Stomach (tissue), 9 donors: ENCODE results near the gene EDEM3. TPM values are rescaled to one million over a fixed set of nuclear protein-coding genes. Genes with fewer than 3 reads are reported as not detected.

Source experiments
- DNase-seq, 2 donors: peaks; one replicate each; pipeline versions ENCODE4 v3.0.0 to v3.0.0-alpha.2; 2013 to 2019
- H3K27ac ChIP-seq, 5 donors: fragments of 200-600 bp in 4 of 5; sonication (generic) in 4 of 5; one replicate each; pipeline ENCODE4 v1.5.1; 2013 to 2019; ENCODE audit warnings: mild to moderate bottlenecking in 1 of 5, moderate library complexity in 1 of 5
- H3K27me3 ChIP-seq, 3 donors: fragments of 200-600 bp; sonication (generic); one replicate each; pipeline ENCODE4 v1.5.1; 2017 to 2019; ENCODE audit warnings: mixed run types in 1 of 3
- H3K36me3 ChIP-seq, 4 donors: fragments of 200-600 bp; sonication (generic); 1 replicate in 3 of 4; 2 replicates in 1 of 4; pipeline ENCODE4 v1.5.1; 2016 to 2019
- H3K4me1 ChIP-seq, 4 donors: fragments of 200-600 bp; sonication (generic); one replicate each; pipeline ENCODE4 v1.5.1; 2016 to 2019
- H3K4me3 ChIP-seq, 4 donors: fragments of 200-600 bp; sonication (generic) in 3 of 4; one replicate each; pipeline ENCODE4 v1.5.1; 2016 to 2019; ENCODE audit warnings: mild to moderate bottlenecking in 1 of 4
- H3K9me3 ChIP-seq, 4 donors: fragments of 200-600 bp; sonication (generic); one replicate each; pipeline ENCODE4 v1.5.1; 2016 to 2019
- CTCF ChIP-seq, 7 experiments: fragments of 450-650 bp in 4 of 7; fragments of 200-600 bp in 3 of 7; sonication (generic) in 3 of 7; IDR thresholded peaks; one replicate each; pipeline ENCODE4 v1.5.1; 2016 to 2019; ENCODE audit warnings: antibody characterized with exemption in 7 of 7, control low read depth in 2 of 7, mild to moderate bottlenecking in 1 of 7
- EP300 ChIP-seq: sonication (generic); formaldehyde crosslinking; IDR thresholded peaks from one replicate; pipeline ENCODE4 v1.6.1; 2017; ENCODE audit warnings: antibody characterized with exemption
- POLR2A ChIP-seq, 4 donors: fragments of 450-650 bp; IDR thresholded peaks; one replicate each; pipeline ENCODE4 v1.6.1; 2016; ENCODE audit warnings: antibody characterized with exemption in 4 of 4, control low read depth in 2 of 4, mild to moderate bottlenecking in 1 of 4, moderate library complexity in 1 of 4
- POLR2AphosphoS5 ChIP-seq, 3 donors: sonication (generic); formaldehyde crosslinking; IDR thresholded peaks; one replicate each; pipeline ENCODE4 v1.6.1; 2016; ENCODE audit warnings: antibody characterized with exemption in 3 of 3
- WGBS, 5 donors: extraction: QIAGEN DNeasy Blood & Tissue Kit in 3 of 5; methylation state at CpG; one replicate each; pipeline versions ENCODE4 v1.1.5 to v1.1.7; 2013 to 2018; 5-methylcytosine and 5-hydroxymethylcytosine counted together
- intact Hi-C: fragments of 100-400 bp; cut with DNase I; formaldehyde crosslinking; loops from one replicate; pipeline ENCODE4 v1.15.1; 2023; ENCODE audit warnings: low total_unique reads
- polyA plus RNA-seq, 3 donors: library from polyadenylated mRNA; stranded (reverse); fragments of 200-250 nt; gene quantifications; one replicate each; pipeline ENCODE4 v1.2.3, GENCODE V29; 2013
- total RNA-seq, 5 donors: library from RNA; depleted of rRNA; stranded (reverse); fragments of >200 nt; gene quantifications; one replicate each; pipeline versions ENCODE4 v1.1.0 to v1.2.3, GENCODE V29; 2014 to 2016
- donor health status: healthy with polysubstance abuse.
- donor health status: Bipolar disorder and iron deficiency.
- donor health status: healthy.

Gene EDEM3
- total and polyA plus RNA-seq, 8 donors, result 8.1 to 144 (median 24.9) TPM

DNA sequence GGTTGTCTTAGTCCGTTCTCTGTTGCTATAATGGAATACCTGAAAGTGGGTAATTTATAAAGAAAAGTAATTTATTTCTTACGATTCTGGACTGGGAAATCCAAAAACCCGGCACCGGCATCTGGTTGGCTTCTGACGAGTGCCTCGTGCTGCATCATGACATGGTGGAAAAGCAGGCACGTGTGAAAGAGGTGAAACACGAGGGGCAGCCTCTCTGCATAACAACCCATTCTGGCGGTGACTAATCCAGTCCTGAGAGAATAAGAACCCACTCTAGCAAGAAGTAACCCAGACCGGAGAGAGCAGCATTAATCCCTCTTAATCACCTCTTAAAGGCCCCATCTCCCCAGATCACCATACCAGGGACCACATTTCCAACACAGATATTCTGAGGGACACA lies 2.7 kb upstream of the EDEM3 start:
- 86 to 93% (median 90%) methylated on average over 10 of the region's 10 CpGs for WGBS, 5 donors
- no peaks in the 10 kb centered on the region for H3K36me3 ChIP-seq
- H3K27ac ChIP-seq, result no peak overlapping the region
- intact Hi-C loops, result no loop called here
- TF ChIP-seq EP300, result no peak
- no peak for TF ChIP-seq POLR2AphosphoS5 (IDR thresholded peaks at IDR 0.05)
- TF ChIP-seq CTCF (IDR thresholded peaks at IDR 0.05), result no peak
- TF ChIP-seq POLR2A (IDR thresholded peaks at IDR 0.05), result no peak
- H3K9me3 ChIP-seq, result no peaks in the 10 kb centered on the region
- no peak overlapping the region for H3K4me3 ChIP-seq
- H3K27me3 ChIP-seq, result no peaks in the 10 kb centered on the region
- peaks cover 0 to 50% (median 19%) of the 10 kb centered on the region in 4 donors for H3K4me1 ChIP-seq
- DNase-seq, result no peak

DNA sequence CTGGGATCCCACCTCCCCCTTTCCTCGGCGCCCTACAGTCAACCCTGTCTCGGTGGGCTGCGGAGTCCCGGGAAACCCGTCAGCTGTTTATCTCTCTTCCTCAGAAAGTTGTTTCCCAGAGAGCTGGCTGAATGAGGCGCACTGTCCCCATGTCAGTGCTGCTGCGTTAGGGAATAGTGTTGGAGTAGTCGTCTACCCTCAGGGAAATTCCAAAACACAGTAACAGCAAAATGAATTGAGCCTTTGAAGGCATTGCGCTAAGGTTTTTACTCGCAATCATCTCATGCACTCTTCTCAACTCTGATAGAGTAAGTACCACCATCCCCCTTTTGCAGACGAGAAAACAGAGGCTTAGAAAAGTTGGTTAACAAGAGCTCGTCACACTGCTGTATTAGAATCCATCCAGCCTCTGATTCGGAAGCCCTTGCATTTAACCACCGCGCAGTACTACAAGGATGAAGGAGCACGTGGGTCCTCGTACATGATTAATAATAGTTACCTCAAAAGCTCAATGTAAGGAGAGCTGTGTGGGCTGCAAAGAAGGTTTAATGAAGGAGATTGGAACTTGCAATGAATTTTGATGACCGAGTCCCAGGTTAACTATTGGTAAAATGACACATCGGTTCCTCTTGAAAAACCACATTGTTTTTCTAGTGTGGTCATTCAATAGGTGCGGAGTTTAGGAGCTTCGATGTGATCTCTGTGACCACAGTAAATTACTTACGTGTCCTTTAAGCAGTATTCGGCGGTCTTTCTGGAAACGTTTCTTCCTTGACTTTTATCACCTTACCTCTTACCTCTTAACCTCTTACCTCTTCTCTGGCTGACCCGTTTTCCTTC lies 788 bp upstream of the EDEM3 start:
- WGBS, 5 donors, result 1 to 5% (median 3%) methylated on average over 27 of the region's 27 CpGs
- intact Hi-C loops, result no loop called here
- H3K4me3 ChIP-seq, result peak overlapping the region; percentile 78 to 93 (median 90)
- TF ChIP-seq POLR2A (IDR thresholded peaks at IDR 0.05), result peak in 1 of 4 donors; percentile 48
- TF ChIP-seq EP300, result no peak
- H3K4me1 ChIP-seq, result peaks cover 0 to 63% (median 30%) of the 10 kb centered on the region in 4 donors
- no peaks in the 10 kb centered on the region for H3K27me3 ChIP-seq
- peak in 1 of 2 donors; percentile 56 for DNase-seq
- H3K9me3 ChIP-seq, result no peaks in the 10 kb centered on the region
- no peaks in the 10 kb centered on the region for H3K36me3 ChIP-seq
- peak overlapping the region; percentile 91 to 99 (median 97) for H3K27ac ChIP-seq

DNA sequence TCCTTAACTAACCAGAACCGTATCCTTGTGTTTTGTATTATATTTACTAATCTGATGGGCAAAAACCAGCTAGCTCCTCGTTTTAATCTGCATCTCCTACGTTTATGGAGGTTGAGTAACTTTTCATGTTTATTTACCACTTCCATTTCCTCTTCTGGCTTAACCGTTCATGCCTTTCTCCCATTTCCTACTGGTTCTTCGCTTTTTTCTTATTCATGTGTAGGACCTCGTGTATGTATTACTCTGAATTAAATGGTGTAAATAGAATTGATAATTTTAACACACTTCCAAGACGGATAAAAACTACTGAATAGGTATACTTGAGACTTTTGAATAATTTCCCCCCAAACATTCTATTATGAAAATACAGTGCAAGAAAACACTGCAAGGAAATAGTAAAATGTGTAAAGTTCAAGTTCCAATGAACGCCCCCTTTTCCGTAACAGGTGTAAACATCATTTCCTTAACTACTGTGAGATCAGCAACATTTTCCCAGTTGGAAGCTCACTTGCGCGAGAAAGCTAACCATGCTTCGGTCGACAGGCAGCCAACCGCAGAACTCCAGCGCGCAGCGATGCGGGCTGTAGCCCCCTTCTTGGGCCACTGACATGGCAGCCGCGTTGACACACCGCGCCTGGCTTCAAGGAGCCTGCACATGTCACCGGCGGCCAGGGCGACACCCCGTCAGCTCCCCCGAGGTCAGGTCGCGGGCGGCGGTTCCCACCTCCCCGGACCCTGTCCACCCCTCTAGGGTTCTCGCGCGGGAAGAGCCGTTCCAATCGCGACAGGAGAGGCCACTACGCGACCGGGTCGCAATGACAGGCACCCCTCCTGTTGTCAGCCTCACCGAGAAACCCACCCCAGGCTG lies 816 bp downstream of the EDEM3 start:
- Histone ChIP-seq H3K4me3 (peak overlapping the region; percentile 78 to 93 (median 90)), H3K27ac (peak overlapping the region; percentile 93 to 99 (median 97)), H3K27me3 (no peaks in the 10 kb centered on the region), H3K4me1 (peaks cover 3 to 71% (median 38%) of the 10 kb centered on the region in 4 donors), H3K36me3 (no peaks in the 10 kb centered on the region), H3K9me3 (no peaks in the 10 kb centered on the region)
- TF ChIP-seq POLR2A (IDR thresholded peaks at IDR 0.05) (no peak), POLR2AphosphoS5 (IDR thresholded peaks at IDR 0.05) (peak in 1 of 3 donors; percentile 31), CTCF (IDR thresholded peaks at IDR 0.05) (no peak), EP300 (no peak)
- 1 to 2% (median 1%) methylated on average over 23 to 43 of the region's 43 CpGs for WGBS, 5 donors
- intact Hi-C loops, result no loop called here
- DNase-seq, result peak; percentile 45 to 78

- Histone ChIP-seq H3K9me3 (no peaks in the 10 kb centered on the region), H3K36me3 (no peaks in the 10 kb centered on the region), H3K27ac (peak overlapping the region in 4 of 5 donors; percentile 97 to 99 (median 98)), H3K27me3 (no peaks in the 10 kb centered on the region), H3K4me3 (peak overlapping the region; percentile 78 to 93 (median 90)), H3K4me1 (peaks cover 6 to 69% (median 36%) of the 10 kb centered on the region in 4 donors)
- DNase-seq, result no peak
- TF ChIP-seq POLR2AphosphoS5 (IDR thresholded peaks at IDR 0.05) (no peak), EP300 (no peak)
- intact Hi-C loops, result no loop called here
- 18 to 45% (median 26%) methylated on average over 5 of the region's 5 CpGs for WGBS, 5 donors
Measured at GRCh38 chr1:184753117-184753516, 1.5 kb downstream of the EDEM3 start.

DNA sequence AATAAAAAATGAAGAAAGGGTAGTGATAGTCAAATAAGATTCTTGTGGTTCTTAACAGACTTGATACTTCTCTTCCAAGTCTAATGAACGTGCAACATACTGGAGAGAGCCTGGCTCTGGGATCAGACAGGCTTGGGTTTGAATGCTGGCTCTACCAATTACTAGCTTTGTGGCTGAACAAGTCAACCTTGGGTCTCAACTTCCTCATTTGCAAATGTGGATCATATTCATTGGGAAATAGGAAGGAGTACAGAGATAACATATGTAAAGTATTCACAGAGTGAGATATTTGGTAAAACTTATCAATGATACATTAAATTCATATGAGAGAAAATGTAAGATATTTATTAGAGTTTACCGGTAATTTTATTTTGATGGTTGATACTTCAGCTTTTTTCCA lies 2.0 kb downstream of the EDEM3 start:
- peak in 1 of 3 donors; percentile 23 for TF ChIP-seq POLR2AphosphoS5 (IDR thresholded peaks at IDR 0.05)
- no peak for TF ChIP-seq CTCF (IDR thresholded peaks at IDR 0.05)
- Histone ChIP-seq H3K27ac (peak overlapping the region; percentile 68 to 99 (median 97)), H3K4me1 (peaks cover 6 to 69% (median 36%) of the 10 kb centered on the region in 4 donors), H3K27me3 (no peaks in the 10 kb centered on the region), H3K4me3 (peak overlapping the region in 3 of 4 donors; percentile 78 to 93 (median 88)), H3K9me3 (no peaks in the 10 kb centered on the region), H3K36me3 (no peaks in the 10 kb centered on the region)
- 44 to 70% (median 52%) methylated on average over 2 of the region's 2 CpGs for WGBS, 5 donors
- DNase-seq, result peak in 1 of 2 donors; percentile 33
- intact Hi-C loops, result no loop called here
